ENCODE measurements around the gene CSAD. TPM values are rescaled to one million over a fixed set of nuclear protein-coding genes. Genes with fewer than 3 reads are reported as not detected.
"Not testable (repeated sequence)": the region's sequence is repeated elsewhere in the genome, so short reads cannot be mapped to it uniquely, and the experiment has no call there.

The CSAD gene
- total RNA-seq, 1 experiment from 2014 or later, result 2.8 TPM

- DNase-seq (ENCODE audit: low spot score), result no peak
Measured at GRCh38 chr12:53147653-53148052, 33.1 kb downstream of the CSAD start.

- no peak for DNase-seq (ENCODE audit: low spot score)
Measured at GRCh38 chr12:53147181-53147580, 33.5 kb downstream of the CSAD start.

DNA sequence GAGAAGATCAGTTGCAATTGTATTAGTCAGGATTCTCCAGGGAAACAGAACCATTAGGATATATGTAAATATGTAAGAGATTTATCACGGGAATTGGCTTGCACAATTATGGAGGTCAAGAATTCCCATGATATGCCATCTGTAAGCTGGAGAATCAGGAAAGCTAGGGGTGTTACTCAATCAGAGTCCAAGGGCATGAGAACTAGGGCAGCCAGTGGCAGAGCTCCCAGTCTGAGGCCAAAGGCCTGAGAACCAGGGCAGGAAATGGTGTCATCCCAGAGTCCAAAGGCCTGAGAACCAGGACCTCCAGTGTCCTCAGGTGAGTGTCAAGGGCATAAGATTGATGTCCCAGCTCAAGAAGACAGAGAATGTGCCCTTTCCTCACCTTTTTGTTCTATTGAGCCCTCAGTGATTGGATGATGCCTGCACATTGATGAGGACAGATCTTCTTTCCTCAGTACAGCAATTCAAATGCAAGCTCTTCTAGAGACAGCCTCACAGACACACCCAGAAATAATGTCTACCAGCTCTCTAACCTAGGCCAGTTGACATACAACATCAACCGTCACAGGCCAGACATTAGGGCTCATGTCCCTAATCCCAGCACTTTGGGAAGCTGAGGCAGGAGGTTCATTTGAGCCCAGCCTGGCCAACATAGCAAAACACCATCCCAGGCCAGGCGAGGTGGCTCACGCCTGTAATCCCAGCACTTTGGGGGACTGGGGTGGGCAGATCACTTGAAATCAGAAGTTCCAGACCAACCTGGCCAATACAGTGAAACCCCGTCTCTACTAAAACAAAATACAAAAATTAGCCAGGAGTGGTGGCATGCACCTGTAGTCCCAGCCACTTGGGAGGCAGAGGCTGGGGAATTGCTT is 35.1 kb downstream of the CSAD start:
- no peak for DNase-seq (ENCODE audit: low spot score)

DNA sequence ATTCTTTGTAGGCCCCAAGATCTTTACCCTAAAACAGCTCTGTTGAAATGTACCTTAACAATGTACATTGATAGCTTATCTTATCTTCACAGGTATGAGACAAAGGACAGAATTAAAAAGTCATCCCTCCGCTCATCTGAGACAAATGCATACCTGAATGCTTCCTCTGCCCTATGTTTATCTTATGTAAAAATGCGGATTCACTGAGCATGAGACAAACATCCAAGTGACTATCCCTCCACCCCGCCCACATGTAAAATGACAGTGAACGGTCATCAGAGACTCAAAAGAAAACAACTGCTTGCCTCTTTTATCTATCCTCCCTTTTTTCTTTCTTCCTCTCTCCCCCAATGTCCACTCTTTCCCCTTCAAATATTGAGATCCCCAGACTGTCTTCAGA is 37.4 kb downstream of the CSAD start:
- DNase-seq (ENCODE audit: low spot score), result no peak

DNA sequence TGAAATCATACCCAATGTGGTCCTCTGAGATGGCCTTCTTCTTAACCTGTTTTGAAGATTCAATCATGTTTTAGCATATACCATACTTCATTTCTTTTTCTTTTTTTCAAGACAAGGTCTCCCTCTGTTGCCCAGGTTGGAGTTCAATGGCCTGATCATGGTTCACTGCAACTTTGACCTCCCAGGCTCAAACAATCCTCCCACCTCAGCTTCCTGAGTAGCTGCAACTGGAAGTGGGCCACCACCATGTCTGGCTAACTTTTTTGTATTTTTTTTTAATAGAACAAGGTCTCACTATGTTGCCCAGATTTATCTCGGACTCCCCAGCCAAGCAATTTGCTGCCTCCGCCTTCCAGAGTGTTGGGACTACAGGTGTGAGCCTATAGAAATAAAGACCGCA is 47.0 kb downstream of the CSAD start:
- no peak for DNase-seq (ENCODE audit: low spot score)

DNA sequence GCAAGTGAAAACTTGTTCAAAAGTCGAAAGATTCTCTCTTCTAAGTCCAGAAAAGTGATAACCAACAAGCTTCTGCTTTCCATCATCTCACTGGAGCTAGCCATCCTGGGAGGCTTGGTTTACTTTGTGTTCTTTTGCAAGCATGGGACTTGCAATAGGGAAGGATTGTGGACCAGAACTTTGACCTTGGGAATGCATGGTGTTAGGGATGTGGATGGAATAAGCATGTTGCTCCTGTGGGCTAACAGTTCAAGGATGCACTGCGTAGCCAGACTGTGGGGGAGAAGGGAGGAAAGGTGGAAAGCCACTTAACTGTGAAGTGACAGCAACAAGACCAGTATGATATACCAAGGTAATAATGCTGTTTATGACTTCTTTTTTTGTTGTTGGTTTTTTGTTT is 48.9 kb downstream of the CSAD start:
- DNase-seq (ENCODE audit: low spot score), result no peak

GRCh38 chr12:53128780-53129569 is 51.8 kb downstream of the CSAD start:
- no peak for DNase-seq (ENCODE audit: low spot score)

- DNase-seq (ENCODE audit: low spot score), result no peak
Measured at GRCh38 chr12:53127169-53127568, 53.6 kb downstream of the CSAD start.

DNA sequence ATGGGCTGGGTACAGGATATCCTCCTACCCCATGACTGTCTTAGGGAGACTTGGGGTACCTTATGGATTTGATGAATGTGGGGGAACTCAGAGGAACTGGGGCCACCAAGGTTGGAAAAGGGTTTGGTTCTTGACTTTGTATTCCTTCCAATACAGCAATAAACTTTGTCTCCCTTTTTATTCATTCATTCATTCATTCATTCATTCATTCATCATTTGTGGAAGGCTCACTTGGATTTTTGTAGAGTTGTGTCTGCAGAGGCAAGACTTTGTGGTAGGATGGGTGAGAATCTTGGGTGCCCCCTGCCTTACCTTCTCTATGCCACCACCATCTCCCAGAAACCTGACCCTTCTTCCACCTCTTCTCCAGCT is 56.4 kb downstream of the CSAD start:
- DNase-seq (ENCODE audit: low spot score), result no peak

GRCh38 chr12:53123578-53124351 is 57.0 kb downstream of the CSAD start:
- DNase-seq (ENCODE audit: low spot score), result no peak

GRCh38 chr12:53122961-53123468 is 57.7 kb downstream of the CSAD start:
- no peak for DNase-seq (ENCODE audit: low spot score)

DNA sequence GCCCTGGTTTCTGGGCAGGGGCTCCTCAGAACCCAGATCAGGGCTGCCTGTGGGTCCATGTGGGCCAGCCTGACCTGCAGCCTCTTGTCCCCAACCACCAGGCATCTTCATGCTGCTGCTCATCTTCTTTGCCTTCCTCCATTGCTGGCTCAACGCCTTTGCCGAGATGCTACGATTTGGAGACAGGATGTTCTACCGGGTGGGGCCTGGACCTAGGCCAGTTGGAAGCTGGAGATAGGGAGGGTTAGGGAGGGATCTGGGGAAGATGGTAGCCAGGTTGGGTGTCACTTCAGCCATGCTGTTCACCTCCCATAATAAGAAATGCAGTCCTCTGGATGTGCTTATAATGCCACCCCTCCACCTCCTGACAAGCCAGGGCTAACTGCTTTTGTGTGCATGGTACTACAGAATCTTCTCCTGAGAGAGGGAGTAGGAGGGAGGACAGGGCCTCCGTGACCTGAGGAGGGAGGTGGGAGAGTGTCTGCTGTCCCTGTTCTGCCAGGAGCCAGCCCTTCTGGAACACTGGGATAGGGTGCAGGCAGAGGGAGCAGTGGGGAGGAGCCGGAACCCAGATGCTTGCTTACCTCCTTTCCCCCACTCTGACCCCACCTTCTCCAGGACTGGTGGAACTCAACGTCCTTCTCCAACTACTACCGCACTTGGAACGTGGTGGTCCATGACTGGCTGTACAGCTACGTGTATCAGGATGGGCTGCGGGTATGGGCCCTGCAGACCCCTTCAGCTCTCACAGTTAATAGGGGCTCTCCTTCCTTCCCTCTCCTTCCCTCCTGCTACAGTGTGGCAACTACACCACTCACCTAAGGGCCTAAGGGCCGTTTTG is 59.8 kb downstream of the CSAD start:
- DNase-seq (ENCODE audit: low spot score), result no peak

DNA sequence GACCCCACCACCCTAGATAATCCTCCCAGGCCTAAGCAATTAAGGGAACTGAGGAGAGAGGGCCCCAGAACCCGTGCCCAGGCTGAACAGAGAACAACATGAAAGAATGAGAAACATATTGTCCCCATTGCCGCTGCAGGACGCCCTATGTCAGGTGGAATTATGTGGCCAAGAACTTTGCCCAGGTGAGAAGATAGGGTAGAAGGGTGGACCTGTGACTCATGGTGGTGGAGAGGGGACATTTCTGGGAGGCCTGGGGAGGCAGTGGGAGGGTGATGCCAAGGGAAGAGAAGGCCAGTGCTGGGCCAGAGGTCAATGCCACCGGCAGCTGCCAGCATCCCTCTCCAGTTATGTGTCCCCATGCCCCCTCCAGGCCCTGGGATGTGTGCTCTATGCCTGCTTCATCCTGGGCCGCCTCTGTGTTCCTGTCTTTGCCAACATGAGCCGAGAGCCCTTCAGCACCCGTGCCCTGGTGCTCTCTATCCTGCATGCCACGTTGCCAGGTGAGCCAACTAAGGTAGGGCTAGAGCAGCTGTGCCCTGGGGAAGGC is 61.9 kb downstream of the CSAD start:
- DNase-seq (ENCODE audit: low spot score), result no peak

- no peak for DNase-seq (ENCODE audit: low spot score)
Measured at GRCh38 chr12:53115891-53116648, 64.7 kb downstream of the CSAD start.

- DNase-seq (ENCODE audit: low spot score), result no peak
Measured at GRCh38 chr12:53115112-53115890, 65.4 kb downstream of the CSAD start.

DNA sequence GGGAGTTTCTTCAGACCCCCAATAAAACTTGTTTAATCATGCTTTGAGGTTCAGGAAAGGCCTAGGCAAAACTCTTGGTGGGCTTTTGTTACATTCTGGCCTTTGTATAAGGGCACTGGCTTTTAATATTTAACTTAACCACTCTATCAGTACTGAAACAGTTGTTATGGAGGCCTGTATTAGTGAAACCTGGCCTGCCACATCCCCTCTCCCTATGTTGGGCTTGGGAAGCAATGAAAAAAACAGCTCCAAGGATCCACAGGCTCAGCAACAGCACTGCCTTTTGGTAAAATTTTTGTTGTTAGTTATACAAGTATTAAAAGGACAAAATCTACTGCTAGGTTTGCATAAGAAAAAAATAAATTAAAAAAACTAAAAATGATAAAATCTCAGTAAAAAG is 66.8 kb downstream of the CSAD start:
- DNase-seq (ENCODE audit: low spot score), result no peak

DNA sequence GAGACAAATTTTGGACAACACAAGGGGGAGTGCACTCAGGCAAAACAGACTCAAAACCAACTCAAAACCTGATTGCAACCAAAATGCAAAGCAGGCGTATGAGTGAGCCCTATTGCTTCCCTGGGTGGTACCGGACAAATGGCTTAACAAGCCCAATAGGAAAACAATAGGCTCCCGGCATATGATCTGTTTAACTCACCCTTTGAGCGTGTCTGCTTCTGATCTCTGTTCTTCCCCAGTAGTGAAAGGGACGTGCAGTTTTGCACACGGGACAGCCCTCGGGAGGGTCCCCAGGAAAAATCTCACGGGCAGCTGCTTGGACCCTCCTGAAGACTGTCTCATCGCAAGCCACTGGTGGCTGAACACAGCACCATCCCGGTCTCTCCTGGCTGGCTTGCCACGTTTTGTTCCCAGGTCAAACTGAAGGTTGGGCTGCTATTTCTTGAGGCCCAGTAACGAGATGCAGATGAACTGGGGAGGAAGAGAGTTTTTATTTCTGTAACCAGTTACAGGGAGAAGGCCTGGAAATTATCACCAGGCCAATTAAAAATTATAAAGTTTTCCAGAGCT is 67.5 kb downstream of the CSAD start:
- no peak for DNase-seq (ENCODE audit: low spot score)

DNA sequence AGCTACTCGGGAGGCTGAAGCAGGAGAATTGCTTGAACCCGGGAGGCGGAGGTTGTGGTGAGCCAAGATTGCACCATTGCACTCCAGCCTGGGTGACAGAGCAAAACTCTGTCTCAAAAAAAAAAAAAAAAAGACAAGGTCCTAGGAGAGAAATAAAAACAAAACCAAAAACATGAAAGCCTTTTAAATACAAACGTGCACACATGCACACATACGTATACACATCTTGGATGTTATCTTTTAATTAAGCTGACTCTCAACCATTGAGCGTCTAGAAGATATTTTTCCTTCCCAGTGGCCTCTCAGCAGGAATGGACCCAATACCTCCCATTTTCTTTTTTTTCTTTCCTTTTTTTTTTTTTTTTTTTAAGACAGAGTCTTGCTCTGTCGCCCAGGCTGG is 68.3 kb downstream of the CSAD start:
- not testable (repeated sequence) for DNase-seq (ENCODE audit: low spot score)

Measured in H4 (cell line).